H9 (cell line): ENCODE results near the gene IL12B. TPM values are rescaled to one million over a fixed set of nuclear protein-coding genes. Genes with fewer than 3 reads are reported as not detected.

Experiments used
- DNase-seq: peaks from one replicate; pipeline ENCODE4 v3.0.0-alpha.2; 2017
- H2AFZ ChIP-seq: one replicate; pipeline ENCODE4 v1.6.1; 2013; ENCODE audit warnings: mild to moderate bottlenecking, low read length, control low read depth, moderate library complexity
- H2AK5ac ChIP-seq: 2 replicates; pipeline ENCODE4 v1.6.1; 2013; ENCODE audit warnings: low read length, control low read depth, mixed read lengths; ENCODE audit not compliant: insufficient read length
- H2BK120ac ChIP-seq: one replicate; pipeline ENCODE4 v1.6.1; 2013; ENCODE audit warnings: low read depth, mild to moderate bottlenecking, low read length, control low read depth, inconsistent platforms; ENCODE audit not compliant: poor library complexity, severe bottlenecking
- H2BK12ac ChIP-seq: 2 replicates; pipeline ENCODE4 v1.6.1; 2013; ENCODE audit warnings: low read length, control low read depth, mixed read lengths, low read depth; ENCODE audit not compliant: insufficient read length
- H2BK15ac ChIP-seq: 2 replicates; pipeline ENCODE4 v1.6.1; 2013; ENCODE audit warnings: low read depth, low read length, control low read depth
- H2BK20ac ChIP-seq: one replicate; pipeline ENCODE4 v1.6.1; 2013; ENCODE audit warnings: low read depth, mild to moderate bottlenecking, low read length, control low read depth, inconsistent platforms; ENCODE audit not compliant: poor library complexity, severe bottlenecking
- H2BK5ac ChIP-seq: 2 replicates; pipeline ENCODE4 v1.6.1; 2013; ENCODE audit warnings: low read length, control low read depth, mixed read lengths; ENCODE audit not compliant: insufficient read length
- H3K14ac ChIP-seq: 2 replicates; pipeline ENCODE4 v1.6.1; 2013; ENCODE audit warnings: low read length, control low read depth; ENCODE audit not compliant: insufficient read depth
- H3K18ac ChIP-seq: 2 replicates; pipeline ENCODE4 v1.6.1; 2013; ENCODE audit warnings: low read depth, mild to moderate bottlenecking, mixed read lengths, low read length, control low read depth; ENCODE audit not compliant: insufficient read length
- H3K23ac ChIP-seq: 2 replicates; pipeline ENCODE4 v1.6.1; 2013; ENCODE audit warnings: low read length, control low read depth, mixed read lengths, low read depth; ENCODE audit not compliant: insufficient read length
- H3K23me2 ChIP-seq: 2 replicates; pipeline ENCODE4 v1.6.1; 2013; ENCODE audit warnings: low read depth, mild to moderate bottlenecking, mixed read lengths, low read length, control low read depth; ENCODE audit not compliant: insufficient read length, poor library complexity, severe bottlenecking
- H3K27ac ChIP-seq: 2 replicates; pipeline ENCODE4 v1.5.1; 2013; ENCODE audit warnings: low read length, control low read depth, mixed read lengths, low read depth; ENCODE audit not compliant: insufficient read length
- H3K27me3 ChIP-seq: 2 replicates; pipeline ENCODE4 v1.6.1; 2013; ENCODE audit warnings: low read length, control low read depth, inconsistent platforms; ENCODE audit not compliant: insufficient read depth
- H3K4ac ChIP-seq: 2 replicates; pipeline ENCODE4 v1.6.1; 2013; ENCODE audit warnings: low read depth, mild to moderate bottlenecking, control low read depth, inconsistent platforms, low read length, moderate library complexity
- H3K4me1 ChIP-seq: 2 replicates; pipeline ENCODE4 v1.6.1; 2013; ENCODE audit warnings: low read length, control low read depth, inconsistent platforms; ENCODE audit not compliant: insufficient read depth
- H3K4me2 ChIP-seq: 2 replicates; pipeline ENCODE4 v1.6.1; 2013; ENCODE audit warnings: low read length, control low read depth, mixed read lengths; ENCODE audit not compliant: insufficient read length, insufficient read depth
- H3K56ac ChIP-seq: 2 replicates; pipeline ENCODE4 v1.6.1; 2013; ENCODE audit warnings: low read depth, mild to moderate bottlenecking, mixed read lengths, low read length, control low read depth; ENCODE audit not compliant: insufficient read length
- H3K79me1 ChIP-seq: 2 replicates; pipeline ENCODE4 v1.6.1; 2013; ENCODE audit warnings: low read depth, mild to moderate bottlenecking, moderate library complexity, low read length, control low read depth, inconsistent platforms; ENCODE audit not compliant: insufficient read depth, poor library complexity, severe bottlenecking
- H3K79me2 ChIP-seq: 2 replicates; pipeline ENCODE4 v1.6.1; 2013; ENCODE audit warnings: low read length, control low read depth, inconsistent platforms; ENCODE audit not compliant: insufficient read depth
- H3K9ac ChIP-seq: 2 replicates; pipeline ENCODE4 v1.6.1; 2013; ENCODE audit warnings: low read length, control low read depth, mixed read lengths; ENCODE audit not compliant: insufficient read length; ENCODE audit errors: extremely low read depth
- H3K9me3 ChIP-seq: one replicate; pipeline ENCODE4 v1.6.1; 2013; ENCODE audit warnings: low read depth, low read length, inconsistent platforms; ENCODE audit not compliant: control insufficient read depth
- H3T11ph ChIP-seq: one replicate; pipeline ENCODE4 v1.6.1; 2013; ENCODE audit warnings: mild to moderate bottlenecking, low read length, control low read depth, inconsistent platforms
- H4K20me1 ChIP-seq: one replicate; pipeline ENCODE4 v1.6.1; 2013; ENCODE audit not compliant: control insufficient read depth, insufficient read length, insufficient read depth
- H4K5ac ChIP-seq: 2 replicates; pipeline ENCODE4 v1.6.1; 2013; ENCODE audit warnings: low read depth, mild to moderate bottlenecking, mixed read lengths, low read length, control low read depth; ENCODE audit not compliant: insufficient read length
- H4K8ac ChIP-seq: replicated peaks from 2 replicates; pipeline ENCODE4 v1.6.1; 2013; ENCODE audit warnings: low read length, control low read depth, mixed read lengths, low read depth; ENCODE audit not compliant: insufficient read length
- H4K91ac ChIP-seq: 2 replicates; pipeline ENCODE4 v1.6.1; 2013; ENCODE audit warnings: low read depth, mild to moderate bottlenecking, moderate library complexity, mixed read lengths, low read length, control low read depth; ENCODE audit not compliant: insufficient read length
- H3K27ac Mint-ChIP-seq, 3 experiments: 2 replicates in 2 of 3; 3 replicates in 1 of 3; pipeline ENCODE4 v1.8.0; 2020 to 2021; ENCODE audit warnings: mixed read lengths in 3 of 3, mild to moderate bottlenecking in 1 of 3, moderate library complexity in 1 of 3
- H3K27me3 Mint-ChIP-seq: 2 replicates; pipeline ENCODE4 v1.8.0; 2021; ENCODE audit warnings: low read depth, mild to moderate bottlenecking, moderate library complexity, mixed read lengths
- H3K36me3 Mint-ChIP-seq, 3 experiments: 2 replicates in 2 of 3; 3 replicates in 1 of 3; pipeline ENCODE4 v1.8.0; 2020 to 2021; ENCODE audit warnings: low read depth in 3 of 3, mixed read lengths in 3 of 3; ENCODE audit not compliant: insufficient read depth in 1 of 3
- H3K4me1 Mint-ChIP-seq, 2 experiments: 2 replicates each; pipeline ENCODE4 v1.8.0; 2020; ENCODE audit warnings: mixed read lengths in 2 of 2
- H3K4me3 Mint-ChIP-seq, 2 experiments: 2 replicates in 1 of 2; 3 replicates in 1 of 2; pipeline ENCODE4 v1.8.0; 2020 to 2021; ENCODE audit warnings: mild to moderate bottlenecking in 2 of 2, mixed read lengths in 2 of 2, moderate library complexity in 1 of 2
- H3K9me3 Mint-ChIP-seq, 2 experiments: 2 replicates in 1 of 2; 3 replicates in 1 of 2; pipeline ENCODE4 v1.8.0; 2020; ENCODE audit warnings: mild to moderate bottlenecking in 2 of 2, mixed read lengths in 2 of 2, moderate library complexity in 1 of 2
- CTCF ChIP-seq: fragments of 200-600 bp; sonication (generic); conservative IDR thresholded peaks from 3 replicates; pipeline ENCODE4 v1.8.0; 2021; ENCODE audit warnings: antibody characterized with exemption, mild to moderate bottlenecking
- WGBS: extraction: QIAGEN DNeasy Blood & Tissue Kit; methylation state at CpG from one replicate; pipeline ENCODE4 v1.1.7; 2013; ENCODE audit warnings: missing lambda C conversion rate, low lambda C conversion rate, mixed read lengths; ENCODE audit not compliant: insufficient read length; ENCODE audit errors: extremely low coverage; 5-methylcytosine and 5-hydroxymethylcytosine counted together
- long read RNA-seq: library from polyadenylated mRNA; unstranded; transcript quantifications from one replicate; pipeline ENCODE4 v2.0.0, GENCODE V29; 2020
- total RNA-seq: library from RNA; stranded (reverse); gene quantifications from 2 replicates; pipeline ENCODE4 v1.2.1, GENCODE V29; 2021

The IL12B gene
- total RNA-seq: not detected in 2 replicates
- long read RNA-seq: 0 reads

DNA sequence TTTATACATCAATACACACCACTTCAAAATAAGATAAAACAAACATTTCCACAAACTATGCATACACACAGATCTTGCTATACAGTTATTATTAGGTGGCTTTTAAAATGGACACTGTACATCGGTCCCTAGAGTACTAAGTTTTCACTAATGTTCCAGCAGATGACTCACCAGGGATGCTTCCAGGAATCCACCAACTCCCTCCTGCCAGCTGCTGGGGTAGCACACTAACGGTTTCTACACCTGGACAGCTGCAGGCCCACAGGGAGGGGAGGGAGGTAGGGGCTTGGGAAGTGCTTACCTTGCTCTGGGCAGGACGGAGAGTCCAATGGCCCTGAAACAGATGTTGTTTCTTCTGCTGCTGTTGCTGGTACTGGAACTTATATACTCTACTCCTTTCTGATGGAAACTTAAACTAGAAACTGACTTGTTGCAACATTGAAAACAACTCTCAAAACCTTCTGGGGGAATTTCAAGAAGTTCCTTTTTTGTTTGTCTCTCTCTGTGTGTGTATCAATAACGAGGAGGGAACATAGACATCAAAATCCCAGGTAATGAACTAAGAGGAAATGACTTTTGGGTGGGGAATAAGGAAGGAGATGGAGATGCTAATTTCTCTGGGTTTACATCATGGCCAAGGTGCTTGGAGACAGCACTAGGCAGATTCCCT, at the start of gene IL12B:
Gene IL12B (minus strand): TSS at position 357 of the 670 bp plus-strand sequence. CDS start 3,705 bp downstream, outside the sequence.
- H3K14ac ChIP-seq: no peak within 1 kb of the TSS
- no peak within 1 kb of the TSS for H3K18ac ChIP-seq
- no peak for TF ChIP-seq CTCF
- H2AK5ac ChIP-seq: no peak within 1 kb of the TSS
- peaks cover 5% of the 10 kb centered on the region for H3K23me2 ChIP-seq
- no peak within 1 kb of the TSS for H2BK15ac ChIP-seq
- no peaks in the 10 kb centered on the region for H3K36me3 Mint-ChIP-seq
- no peak within 1 kb of the TSS for H3K23ac ChIP-seq
- H3T11ph ChIP-seq: no peak within 1 kb of the TSS
- no peak within 1 kb of the TSS for H2BK5ac ChIP-seq
- H3K4me3 Mint-ChIP-seq: peak within 1 kb of the TSS; percentile 70 to 81
- DNase-seq: no peak
- H3K79me2 ChIP-seq: no peaks in the 10 kb centered on the region
- no peak within 1 kb of the TSS for H4K91ac ChIP-seq
- H3K4ac ChIP-seq: no peak within 1 kb of the TSS
- peaks cover 0 to 6% of the 10 kb centered on the region in 2 experiments; a peak in 2 of 4 replicates for H3K4me1 Mint-ChIP-seq
- H4K8ac ChIP-seq: no peak within 1 kb of the TSS
- no peaks in the 10 kb centered on the region for H3K4me1 ChIP-seq
- H3K9ac ChIP-seq: no peak within 1 kb of the TSS
- H3K56ac ChIP-seq: no peak within 1 kb of the TSS
- H2BK20ac ChIP-seq: no peak within 1 kb of the TSS
- no peaks in the 10 kb centered on the region for H3K27me3 ChIP-seq
- WGBS: no CpG with 5 or more reads among the region's 4 CpGs
- H2BK120ac ChIP-seq: no peak within 1 kb of the TSS
- H3K9me3 ChIP-seq: no peaks in the 10 kb centered on the region
- no peak within 1 kb of the TSS; a peak in 1 of 7 replicates for H3K27ac Mint-ChIP-seq
- H4K20me1 ChIP-seq: no peaks in the 10 kb centered on the region
- no peaks in the 10 kb centered on the region for H3K79me1 ChIP-seq
- H2BK12ac ChIP-seq: no peak within 1 kb of the TSS
- no peak within 1 kb of the TSS for H3K27ac ChIP-seq
- peak within 1 kb of the TSS; percentile 77 for H3K4me2 ChIP-seq
- no peaks in the 10 kb centered on the region; a peak in 1 of 5 replicates for H3K9me3 Mint-ChIP-seq
- no peak within 1 kb of the TSS for H4K5ac ChIP-seq
- no peak within 1 kb of the TSS for H2AFZ ChIP-seq
- peaks cover 19% of the 10 kb centered on the region for H3K27me3 Mint-ChIP-seq
